SKM-1 treated with dmso at 0.1 percent for 144 hours (cell line): ENCODE data around the gene NDUFAB1.
"Not testable (repeated sequence)": the region's sequence is repeated elsewhere in the genome, so short reads cannot be mapped to it uniquely, and the experiment has no call there.

Experiments
- DNase-seq: peaks from one replicate; lab custom pipeline; 2025; ENCODE audit not compliant: unreplicated experiment; lab: John Stamatoyannopoulos, UW

The NDUFAB1 gene

GRCh38 chr16:23584186-23585076 lies 11.7 kb downstream of the NDUFAB1 start:
- no peak for DNase-seq

GRCh38 chr16:23583271-23583670 lies 12.8 kb downstream of the NDUFAB1 start:
- DNase-seq: not testable (repeated sequence)

GRCh38 chr16:23581764-23582163 lies 14.4 kb downstream of the NDUFAB1 start:
- no peak for DNase-seq

- DNase-seq: no peak
Observed at GRCh38 chr16:23580391-23580790, 15.7 kb downstream of the NDUFAB1 start.

GRCh38 chr16:23579371-23579770 lies 16.7 kb downstream of the NDUFAB1 start:
- DNase-seq: no peak

- DNase-seq: no peak
Observed at GRCh38 chr16:23578101-23578830, 17.9 kb downstream of the NDUFAB1 start.

GRCh38 chr16:23577493-23577892 lies 18.6 kb downstream of the NDUFAB1 start:
- DNase-seq: no peak

GRCh38 chr16:23575834-23576233 lies 20.3 kb downstream of the NDUFAB1 start:
- no peak for DNase-seq

- no peak for DNase-seq
Observed at GRCh38 chr16:23573817-23574216, 22.3 kb downstream of the NDUFAB1 start.

GRCh38 chr16:23572394-23572793 lies 23.7 kb downstream of the NDUFAB1 start:
- DNase-seq: no peak

- no peak for DNase-seq
Observed at GRCh38 chr16:23571895-23572294, 24.2 kb downstream of the NDUFAB1 start.

- DNase-seq: peak; percentile 53
Observed at GRCh38 chr16:23570992-23571632, 25.0 kb downstream of the NDUFAB1 start.

GRCh38 chr16:23567602-23568001 lies 28.5 kb downstream of the NDUFAB1 start:
- DNase-seq: no peak

GRCh38 chr16:23566724-23567123 lies 29.4 kb downstream of the NDUFAB1 start:
- DNase-seq: no peak

- no peak for DNase-seq
Observed at GRCh38 chr16:23564575-23565363, 31.3 kb downstream of the NDUFAB1 start.

GRCh38 chr16:23563186-23563585 lies 32.9 kb downstream of the NDUFAB1 start:
- no peak for DNase-seq

GRCh38 chr16:23562505-23562904 lies 33.6 kb downstream of the NDUFAB1 start:
- DNase-seq: no peak

- no peak for DNase-seq
Observed at GRCh38 chr16:23561586-23561985, 34.5 kb downstream of the NDUFAB1 start.

GRCh38 chr16:23557779-23558702 lies 38.1 kb downstream of the NDUFAB1 start:
- DNase-seq: no peak
